Left lobe of liver (tissue), 2 donors: ENCODE data around the gene EGFL6. TPM values are rescaled to one million over a fixed set of nuclear protein-coding genes. Genes with fewer than 3 reads are reported as not detected.
"Not testable (repeated sequence)": the region's sequence is repeated elsewhere in the genome, so short reads cannot be mapped to it uniquely, and the experiment has no call there.

ENCODE experiments used
- ATAC-seq: fragments of 200-7000 bp; cut with Tn5 transposase; one replicate; pipeline ENCODE4 v1.9.1; 2020; ENCODE audit warnings: mild to moderate bottlenecking, moderate library complexity
- DNase-seq: peaks from one replicate; pipeline ENCODE4 v3.0.0-alpha.2; 2020; ENCODE audit warnings: low spot score
- total RNA-seq: library from RNA; stranded (reverse); gene quantifications from one replicate; pipeline ENCODE4 v1.2.1, GENCODE V29; 2021
- donor health status: DM: no; HTN: no; CAD: no; lungs with moderate emphysema.
- donor health status: DM: no; HTN: yes; CAD: no.

Gene EGFL6
- total RNA-seq, 1 donor from 2014 or later, result not detected

DNA sequence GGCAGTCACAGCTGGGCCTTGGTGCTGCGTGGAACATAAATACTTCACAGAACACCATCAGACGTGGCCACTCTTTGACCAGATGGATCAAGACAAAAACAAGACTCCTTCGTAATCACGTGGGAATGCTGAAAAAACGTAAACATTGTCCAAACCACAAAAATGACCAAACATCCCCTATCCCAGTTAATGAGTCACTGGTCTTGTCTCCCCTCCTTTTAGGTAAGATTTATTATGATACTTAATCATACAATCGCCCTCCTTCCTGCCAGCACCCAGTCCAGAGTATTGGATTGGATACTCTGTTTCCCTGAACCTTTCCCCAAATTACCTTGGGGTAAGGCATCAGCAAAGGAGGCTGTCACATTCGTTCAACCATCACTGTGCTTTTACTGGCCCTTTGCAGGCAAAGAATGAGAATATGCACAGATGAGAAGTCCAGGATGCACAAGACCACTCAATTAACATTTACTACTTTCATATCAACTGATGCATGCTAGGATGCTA lies 82.9 kb downstream of the EGFL6 start:
- no peak for ATAC-seq
- no peak for DNase-seq

DNA sequence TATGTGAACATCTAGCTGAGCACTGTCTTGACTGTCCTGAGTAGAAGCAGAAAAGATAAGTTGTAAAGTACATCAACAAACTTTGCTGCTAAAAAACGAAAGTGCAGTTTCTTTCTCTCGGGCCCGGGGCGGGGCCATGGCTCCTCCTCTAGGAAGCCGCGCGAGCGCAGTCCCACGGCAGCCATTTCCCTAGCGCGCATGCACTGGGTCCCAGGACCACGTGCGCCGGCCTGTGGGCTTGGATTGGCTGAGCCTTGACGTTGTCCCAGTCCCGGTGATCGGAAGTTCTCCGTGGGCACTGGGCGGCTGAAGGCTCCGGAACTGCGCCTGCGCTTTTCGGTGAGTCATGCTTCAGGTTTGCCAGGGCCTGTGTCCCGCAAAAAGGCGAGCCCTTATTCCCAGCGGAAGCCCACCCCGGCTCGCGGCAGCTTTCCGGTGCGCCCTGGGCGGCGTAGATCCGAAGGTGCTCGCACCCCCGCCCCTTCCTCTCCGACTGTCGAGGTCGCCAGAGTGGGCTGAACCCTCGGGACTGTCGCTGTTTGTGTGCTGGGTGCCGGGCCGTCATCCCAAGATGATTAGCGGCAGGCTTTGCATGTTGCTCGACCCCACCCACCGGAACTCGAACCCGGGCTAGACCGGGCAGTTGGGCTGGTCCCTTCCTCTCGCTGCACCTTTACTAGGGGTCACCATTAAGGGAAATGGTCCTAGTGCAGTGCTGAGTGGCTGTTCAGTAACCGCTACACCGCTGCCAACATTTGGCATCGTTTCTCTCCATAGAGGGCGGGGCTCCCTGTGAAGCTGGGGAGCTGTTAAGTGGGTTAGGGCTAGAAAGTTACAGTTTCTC lies 83.7 kb downstream of the EGFL6 start, which contains the start of gene TCEANC:
TSS of gene TCEANC (plus strand) at position 292 of the 844 bp plus-strand sequence. CDS start 9,368 bp downstream, outside the sequence.
- peak; percentile 97 for ATAC-seq
- peak; percentile 95 for DNase-seq

DNA sequence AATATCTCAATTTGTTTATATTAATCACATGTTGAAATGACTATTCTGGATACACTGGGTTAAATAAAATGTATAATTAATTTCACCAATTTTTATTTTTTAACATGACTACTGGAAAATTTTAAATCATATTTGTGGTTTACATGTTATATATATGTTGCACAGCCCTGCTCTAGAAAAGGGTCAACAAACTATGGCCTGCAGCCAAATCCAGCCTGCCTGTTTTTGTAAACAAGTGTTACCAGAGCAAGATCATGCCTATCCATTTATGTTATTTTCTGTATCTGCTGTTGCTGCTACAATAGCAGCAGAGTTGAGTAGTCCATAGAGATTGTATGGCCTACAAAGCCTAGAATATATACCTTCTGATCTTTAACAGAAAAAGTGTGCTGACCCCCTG lies 84.7 kb downstream of the EGFL6 start:
- DNase-seq (no peak), ATAC-seq (no peak)

DNA sequence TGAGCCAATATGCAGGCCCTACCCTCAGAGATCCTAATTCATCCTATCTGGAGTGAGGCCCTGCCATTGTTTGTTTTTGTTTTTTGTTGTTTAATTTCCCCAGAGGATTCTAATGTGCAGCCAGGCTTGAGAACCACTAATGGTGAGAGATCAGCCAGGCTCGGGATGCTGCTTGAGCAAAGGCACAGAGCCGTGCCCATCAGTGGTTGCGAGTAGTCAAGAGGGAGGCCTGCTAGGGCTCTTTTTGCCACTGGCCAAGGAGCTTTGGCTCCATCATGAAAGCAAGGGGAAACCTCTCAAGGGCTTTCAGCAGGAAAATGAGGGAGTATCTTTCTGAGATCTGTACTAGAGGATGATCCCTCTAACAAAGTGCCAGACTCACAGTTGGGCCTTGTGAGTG lies 86.3 kb downstream of the EGFL6 start:
- no peak for DNase-seq
- ATAC-seq, result no peak

DNA sequence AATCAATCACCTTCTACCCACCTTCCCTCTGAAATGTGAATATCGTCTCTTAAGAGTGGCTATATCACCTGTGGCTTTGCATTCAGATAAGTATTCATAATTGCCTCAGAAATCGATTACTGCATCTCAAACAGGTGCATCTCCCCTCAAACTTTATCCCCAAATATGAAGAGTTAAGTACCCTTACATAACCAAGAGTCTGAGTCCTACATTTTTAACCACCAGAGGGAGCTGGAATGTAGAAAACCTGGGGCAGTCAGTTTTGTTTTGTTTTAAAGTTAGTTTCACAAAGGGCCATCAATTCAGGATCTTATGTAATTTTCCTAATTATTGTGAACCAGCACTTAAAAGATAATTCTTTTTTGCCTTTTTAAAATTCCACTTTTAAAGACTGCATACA lies 89.2 kb downstream of the EGFL6 start:
- peak; percentile 82 for ATAC-seq
- DNase-seq, result no peak

DNA sequence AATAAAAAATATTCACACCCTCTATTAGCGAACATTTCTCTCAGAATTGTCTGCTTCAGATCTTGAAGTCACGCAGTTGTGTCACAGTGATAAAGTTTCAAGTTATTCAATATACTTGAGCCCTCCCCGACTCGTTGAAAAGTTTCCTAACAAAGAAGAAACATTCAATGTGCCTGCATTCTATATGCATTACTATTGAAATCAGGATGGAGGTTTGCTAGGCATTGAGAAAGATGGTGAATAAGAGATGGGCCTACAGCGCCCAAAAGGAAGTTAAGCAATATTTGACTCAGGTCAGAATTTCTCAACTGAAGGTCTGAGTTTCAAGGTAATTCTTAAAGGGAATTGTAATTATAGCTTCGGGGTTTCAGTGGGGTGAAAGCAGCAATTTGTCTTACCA lies 89.7 kb downstream of the EGFL6 start:
- DNase-seq (no peak), ATAC-seq (peak; percentile 56)

DNA sequence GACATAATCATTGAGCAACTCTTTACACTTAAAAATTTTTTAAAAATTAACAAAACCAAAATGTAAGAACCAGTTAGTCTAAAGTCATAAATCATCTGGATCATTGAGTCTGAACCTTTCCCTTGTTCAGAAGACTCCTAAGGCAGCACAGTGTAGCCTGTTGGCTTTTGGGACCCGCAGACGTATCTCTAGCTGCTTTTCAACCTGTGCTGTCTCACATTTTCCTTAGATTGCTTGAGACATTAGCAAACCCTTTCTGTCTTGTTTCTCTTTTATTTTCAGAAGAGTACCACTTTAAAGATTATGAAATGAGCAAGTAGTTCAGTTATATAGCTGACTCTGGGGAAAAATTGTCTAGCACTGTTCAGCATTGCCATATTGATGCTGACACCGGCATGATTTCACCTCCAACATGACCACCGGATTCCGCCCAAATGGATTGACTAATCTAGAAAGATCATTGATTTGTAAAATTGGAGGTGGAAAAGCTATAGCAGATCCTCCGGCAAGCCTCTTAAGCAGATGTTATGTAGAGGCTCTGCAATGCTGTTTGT lies 92.4 kb downstream of the EGFL6 start:
- no peak for ATAC-seq
- DNase-seq, result no peak

DNA sequence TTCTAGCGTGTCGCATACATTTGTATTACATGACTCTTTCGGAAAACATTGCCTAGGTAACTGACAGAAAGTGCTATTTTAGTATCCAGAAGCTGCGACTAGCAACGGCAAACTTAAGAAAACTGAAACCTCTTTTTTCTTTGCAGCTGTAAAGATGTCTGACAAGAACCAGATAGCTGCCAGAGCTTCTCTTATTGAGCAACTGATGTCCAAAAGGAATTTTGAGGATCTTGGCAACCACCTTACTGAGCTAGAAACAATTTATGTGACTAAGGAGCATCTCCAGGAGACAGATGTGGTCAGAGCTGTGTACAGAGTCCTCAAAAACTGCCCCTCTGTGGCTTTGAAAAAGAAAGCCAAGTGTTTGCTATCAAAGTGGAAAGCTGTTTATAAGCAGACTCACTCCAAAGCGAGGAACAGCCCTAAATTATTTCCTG lies 93.0 kb downstream of the EGFL6 start:
- ATAC-seq (no peak), DNase-seq (no peak)

DNA sequence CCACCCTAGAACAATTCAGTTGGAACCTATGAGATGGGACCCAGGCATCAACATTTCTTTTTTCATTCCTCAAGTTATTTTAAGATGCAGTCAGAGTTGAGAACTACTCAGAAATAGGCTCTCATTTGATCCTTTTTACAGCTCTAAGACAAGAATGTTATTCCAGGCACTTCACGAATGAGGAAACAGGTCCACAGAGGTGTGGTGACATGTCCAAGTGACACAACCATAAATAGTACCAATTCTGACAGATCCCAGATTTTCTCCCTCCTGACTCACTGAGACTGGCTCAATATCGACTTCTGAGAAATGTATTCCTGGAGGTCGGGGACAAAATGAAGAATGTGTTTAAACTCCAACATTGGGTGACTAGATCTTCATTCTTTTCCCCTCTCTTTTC lies 94.6 kb downstream of the EGFL6 start:
- ATAC-seq (no peak), DNase-seq (no peak)

DNA sequence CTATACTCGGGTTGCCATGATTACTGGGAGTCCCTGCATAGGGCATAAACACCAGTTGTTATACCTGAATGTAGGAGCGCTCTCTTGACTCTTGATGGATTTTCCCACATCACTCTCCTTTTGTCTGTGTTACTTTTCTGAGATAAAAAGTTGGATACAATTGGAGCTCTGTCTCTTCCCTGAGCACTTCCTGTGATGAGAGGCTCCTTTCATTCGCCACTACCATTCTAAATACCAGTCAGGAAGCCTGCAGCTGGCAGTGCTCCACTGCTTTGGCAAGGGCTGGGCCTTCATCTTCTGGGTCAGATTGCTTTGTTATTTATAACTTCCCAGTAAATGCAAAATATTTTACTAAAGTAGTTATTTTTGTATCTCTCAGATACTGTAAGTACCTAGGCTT lies 97.4 kb downstream of the EGFL6 start:
- no peak for DNase-seq
- ATAC-seq, result no peak

DNA sequence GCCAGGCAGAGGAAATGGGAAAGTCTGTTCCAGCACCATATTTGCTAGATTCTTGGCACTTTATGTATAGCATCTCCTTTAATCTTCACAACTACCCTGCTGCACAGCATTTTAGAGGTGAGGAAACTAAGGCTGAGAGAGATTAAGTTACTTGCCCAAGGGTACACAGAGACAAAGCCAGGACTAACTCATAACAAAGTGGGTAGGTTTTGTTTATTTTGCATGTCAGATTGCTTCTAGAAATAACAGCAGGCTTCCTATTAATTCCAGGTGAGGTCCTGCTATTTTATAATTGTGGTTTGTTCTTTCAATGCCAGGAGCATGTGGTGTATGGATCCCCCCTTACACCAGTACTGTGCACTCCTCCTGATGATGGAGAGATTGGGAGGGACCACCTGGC lies 98.5 kb downstream of the EGFL6 start:
- no peak for DNase-seq
- no peak for ATAC-seq

DNA sequence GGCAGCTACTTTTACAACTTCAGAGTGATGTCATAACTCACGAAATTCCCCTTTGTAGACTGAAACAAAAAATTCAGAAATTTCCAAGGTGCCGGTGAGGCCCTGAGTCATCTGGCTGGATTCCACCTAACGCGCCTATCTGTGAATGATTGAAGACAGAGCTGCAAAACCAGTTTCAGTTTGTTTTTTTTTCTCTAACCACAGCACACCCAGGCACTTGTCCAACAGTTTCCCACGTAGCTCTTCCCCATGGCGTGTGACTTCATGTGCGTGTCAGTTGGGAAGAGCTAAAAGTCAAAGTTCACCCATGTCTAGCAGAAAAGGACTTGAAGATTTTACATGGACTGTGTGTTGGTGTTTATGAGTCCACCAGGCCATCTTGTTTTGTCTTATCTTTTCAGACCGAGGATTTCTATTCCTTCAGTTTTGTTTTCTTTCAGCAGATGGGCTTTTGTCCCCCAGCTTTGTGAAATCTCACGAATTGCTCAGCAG lies 99.9 kb downstream of the EGFL6 start:
- ATAC-seq, result peak; percentile 94
- peak; percentile 73 for DNase-seq

DNA sequence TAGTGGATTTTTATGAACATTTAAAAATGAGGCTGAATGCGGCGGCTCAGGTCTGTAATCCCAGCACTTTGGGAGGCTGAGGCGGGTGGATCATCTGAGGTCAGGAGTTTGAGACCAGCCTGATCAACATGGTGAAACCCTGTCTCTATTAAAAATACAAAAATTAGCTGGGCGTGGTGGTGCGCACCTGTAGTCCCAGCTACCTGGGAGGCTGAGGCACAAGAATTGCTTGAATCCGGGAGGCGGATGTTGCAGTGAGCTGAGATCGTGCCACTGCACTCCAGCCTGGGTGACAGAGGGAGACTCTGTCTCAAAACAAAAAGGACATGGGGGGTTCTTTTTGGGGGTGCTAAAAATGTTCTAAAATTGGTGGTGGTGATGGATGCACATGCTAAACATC lies 100.4 kb downstream of the EGFL6 start:
- ATAC-seq, result not testable (repeated sequence)

DNA sequence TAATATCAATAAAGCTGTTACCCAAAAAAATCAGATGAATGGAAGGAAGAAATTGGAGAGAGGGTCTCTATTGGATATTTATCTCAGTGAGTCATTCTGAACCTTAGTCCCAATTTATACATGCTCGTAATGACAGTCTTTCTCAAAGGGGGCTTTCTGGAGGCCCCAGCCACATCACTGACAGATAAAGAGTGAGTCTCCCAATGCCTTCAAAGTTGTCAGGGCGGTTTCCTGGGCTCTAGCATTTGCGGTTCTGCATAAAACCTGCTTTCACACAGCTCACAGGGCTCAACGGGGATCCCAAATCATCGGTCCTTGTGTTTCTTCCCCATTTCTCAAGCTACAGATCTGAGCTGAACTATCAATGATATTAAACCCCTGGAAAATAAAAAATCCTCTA lies 100.8 kb downstream of the EGFL6 start:
- ATAC-seq (no peak), DNase-seq (no peak)

More for the DNA sequence above, 100.4 kb downstream of the EGFL6 start:
- not testable (repeated sequence) for DNase-seq

DNA sequence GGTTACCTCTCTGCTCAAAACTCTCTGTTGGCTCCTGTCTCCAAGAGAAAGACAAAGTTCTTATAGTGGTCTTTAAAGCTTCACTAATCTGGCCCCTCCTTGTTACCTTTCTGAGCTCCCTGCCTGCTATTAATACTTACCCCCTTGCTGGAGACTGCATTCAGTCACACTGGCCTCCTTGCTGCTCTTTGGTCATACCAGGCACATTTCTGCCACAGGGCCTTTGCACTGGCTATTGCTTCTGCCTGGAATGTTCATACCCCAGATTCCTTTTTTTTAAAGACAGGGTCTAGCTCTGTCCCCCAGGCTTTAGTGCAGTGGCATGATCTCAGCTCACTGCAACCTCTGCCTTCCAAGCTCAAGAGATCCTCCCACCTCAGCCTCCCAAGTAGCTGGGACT lies 103.6 kb downstream of the EGFL6 start:
- DNase-seq, result no peak
- no peak for ATAC-seq

DNA sequence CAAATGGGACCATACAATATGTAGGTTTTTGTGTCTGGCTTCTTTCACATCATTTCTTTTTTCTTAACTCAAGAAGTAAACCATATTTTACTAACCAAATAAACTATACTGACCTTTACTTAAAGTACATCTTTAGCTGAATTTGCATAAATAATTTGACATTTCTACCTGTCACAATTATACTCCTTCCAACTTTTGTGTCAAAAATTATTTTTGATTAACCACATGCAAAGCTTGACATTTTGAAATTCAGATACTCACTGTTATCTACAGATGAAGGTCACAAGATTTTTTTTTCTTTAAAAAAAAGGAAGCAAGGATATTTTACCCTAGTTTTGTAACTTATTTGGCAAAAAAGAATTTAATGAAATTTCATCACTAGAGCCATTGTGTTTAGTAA lies 107.5 kb downstream of the EGFL6 start:
- ATAC-seq, result no peak
- no peak for DNase-seq

DNA sequence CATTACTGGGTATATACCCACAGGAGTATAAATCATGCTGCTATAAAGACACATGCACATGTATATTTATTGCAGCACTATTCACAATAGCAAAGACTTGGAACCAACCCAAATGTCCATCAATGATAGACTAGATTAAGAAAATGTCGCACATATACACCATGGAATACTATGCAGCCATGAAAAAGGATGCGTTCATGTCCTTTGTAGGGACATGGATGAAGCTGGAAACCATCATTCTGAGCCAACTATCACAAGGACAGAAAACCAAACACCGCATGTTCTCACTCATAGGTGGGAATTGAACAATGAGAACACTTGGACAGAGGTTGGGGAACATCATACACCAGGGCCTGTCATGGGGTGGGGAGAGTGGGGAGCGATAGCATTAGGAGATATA lies 110.3 kb downstream of the EGFL6 start:
- not testable (repeated sequence) for ATAC-seq, DNase-seq

DNA sequence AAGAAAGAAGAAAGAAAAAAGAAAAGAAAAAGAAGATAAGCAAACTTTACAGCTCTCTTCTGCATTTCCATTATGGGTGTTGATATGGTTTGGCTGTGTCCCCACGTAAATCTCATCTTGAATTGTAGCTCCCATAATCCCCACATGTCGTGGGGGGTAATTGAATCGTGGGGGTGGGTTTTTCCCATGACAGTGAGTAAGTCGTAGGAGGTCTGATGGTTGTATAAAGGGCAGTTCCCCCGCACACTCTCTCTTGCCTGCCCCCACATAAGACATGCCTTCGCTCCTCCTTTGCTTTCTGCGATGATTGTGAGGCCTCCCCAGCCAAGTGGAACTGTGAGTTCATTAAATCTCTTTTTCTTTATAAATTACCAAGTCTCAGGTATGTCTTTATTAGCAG lies 112.2 kb downstream of the EGFL6 start:
- DNase-seq (no peak), ATAC-seq (no peak)
